Psoas muscle (tissue), 8 donors: ENCODE data around the gene TAX1BP3. TPM values are rescaled to one million over a fixed set of nuclear protein-coding genes. Genes with fewer than 3 reads are reported as not detected.
A peak's percentile ranks its signal among the peaks of the same experiment; 100 is the strongest.

Experiments used
- ATAC-seq, 4 donors: fragments of 200-7000 bp; cut with Tn5 transposase; one replicate each; pipeline ENCODE4 v1.9.1; 2020; ENCODE audit warnings: moderate library complexity in 3 of 4, mild to moderate bottlenecking in 2 of 4
- DNase-seq, 2 donors: peaks; one replicate each; pipeline ENCODE4 v3.0.0-alpha.2; 2020
- H3K27ac ChIP-seq: fragments of 200-600 bp; one replicate; pipeline ENCODE4 v1.8.0; 2022
- H3K27me3 ChIP-seq, 3 donors: fragments of 200-600 bp in 1 of 3; one replicate each; pipeline versions ENCODE4 v1.6.1 to v1.8.0; 2013 to 2022; ENCODE audit warnings: low read length in 2 of 3, mild to moderate bottlenecking in 2 of 3, moderate library complexity in 1 of 3; ENCODE audit not compliant: insufficient read depth in 3 of 3
- H3K36me3 ChIP-seq, 2 donors: fragments of 200-600 bp in 1 of 2; one replicate each; pipeline versions ENCODE4 v1.6.1 to v1.8.0; 2013 to 2022; ENCODE audit warnings: low read depth in 1 of 2, mild to moderate bottlenecking in 1 of 2, moderate library complexity in 1 of 2; ENCODE audit not compliant: insufficient read depth in 1 of 2
- H3K4me1 ChIP-seq: fragments of 200-600 bp; one replicate; pipeline ENCODE4 v1.8.0; 2022
- H3K4me3 ChIP-seq: fragments of 200-600 bp; one replicate; pipeline ENCODE4 v1.8.0; 2022; ENCODE audit warnings: mild to moderate bottlenecking
- H3K9me3 ChIP-seq: fragments of 200-600 bp; one replicate; pipeline ENCODE4 v1.8.0; 2022
- WGBS, 3 donors: extraction: QIAGEN DNeasy Blood & Tissue Kit; methylation state at CpG; one replicate each; pipeline versions ENCODE4 v1.1.6 to v1.1.7; 2013; 5-methylcytosine and 5-hydroxymethylcytosine counted together
- intact Hi-C, 2 donors: fragments of 100-400 bp; cut with DNase I; formaldehyde crosslinking; loops; one replicate each; pipeline versions ENCODE4 v1.11.0 to v1.14.2; 2022
- polyA plus RNA-seq, 3 donors: library from polyadenylated mRNA; stranded (reverse); fragments of 200-250 nt; gene quantifications; one replicate each; pipeline ENCODE4 v1.2.3, GENCODE V29; 2013
- total RNA-seq, 4 donors: library from RNA; stranded (reverse); fragmentation: NEBNext Ultra II Directional in 2 of 4; extraction: Animal tissue kit (Norgen Biotek cat#: 25700) in 2 of 4; gene quantifications; one replicate each; pipeline versions ENCODE4 v1.2.1 to v1.2.4, GENCODE V29; 2021 to 2023
- TF ChIP-seq, protein P1 (sequence below): fragments of 200-600 bp; IDR thresholded peaks from one replicate; pipeline ENCODE4 v1.8.0; 2022; ENCODE audit warnings: antibody characterized with exemption
- donor health status: healthy with polysubstance abuse.
- donor health status: DM: no; HTN: no; CAD: no; lungs with moderate emphysema.
- donor health status: Bipolar disorder and iron deficiency.
- donor health status: healthy.
- donor health status: DM: yes; HTN: yes; CAD: no.
- donor health status: DM: no; HTN: no; CAD: no.
- donor health status: DM: no; HTN: no; CAD: no.
- donor health status: DM: yes; HTN: yes; CAD: no.

Gene TAX1BP3
- total and polyA plus RNA-seq, 7 donors: 20.4 to 75.7 (median 23.9) TPM

DNA sequence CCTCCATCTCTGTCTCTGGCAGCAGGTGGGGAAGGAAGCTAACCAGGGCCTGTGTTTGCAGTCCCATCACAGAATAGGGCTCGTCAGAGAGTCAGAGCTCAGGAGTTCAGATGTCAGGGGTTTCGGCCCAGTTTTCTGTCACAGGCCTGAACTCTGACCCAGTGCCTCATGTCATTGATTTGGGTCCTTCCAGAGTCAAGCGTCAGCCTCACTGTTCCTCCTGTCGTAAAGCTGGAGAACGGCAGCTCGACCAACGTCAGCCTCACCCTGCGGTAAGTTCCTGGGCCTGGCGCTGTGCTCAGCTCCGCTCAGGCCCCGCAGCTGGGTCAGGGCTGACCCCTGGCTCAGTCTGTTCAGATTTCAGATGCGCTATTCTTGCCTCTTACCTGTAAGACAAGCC, 21.1 kb downstream of the TAX1BP3 start:
- TF ChIP-seq, protein P1, sequence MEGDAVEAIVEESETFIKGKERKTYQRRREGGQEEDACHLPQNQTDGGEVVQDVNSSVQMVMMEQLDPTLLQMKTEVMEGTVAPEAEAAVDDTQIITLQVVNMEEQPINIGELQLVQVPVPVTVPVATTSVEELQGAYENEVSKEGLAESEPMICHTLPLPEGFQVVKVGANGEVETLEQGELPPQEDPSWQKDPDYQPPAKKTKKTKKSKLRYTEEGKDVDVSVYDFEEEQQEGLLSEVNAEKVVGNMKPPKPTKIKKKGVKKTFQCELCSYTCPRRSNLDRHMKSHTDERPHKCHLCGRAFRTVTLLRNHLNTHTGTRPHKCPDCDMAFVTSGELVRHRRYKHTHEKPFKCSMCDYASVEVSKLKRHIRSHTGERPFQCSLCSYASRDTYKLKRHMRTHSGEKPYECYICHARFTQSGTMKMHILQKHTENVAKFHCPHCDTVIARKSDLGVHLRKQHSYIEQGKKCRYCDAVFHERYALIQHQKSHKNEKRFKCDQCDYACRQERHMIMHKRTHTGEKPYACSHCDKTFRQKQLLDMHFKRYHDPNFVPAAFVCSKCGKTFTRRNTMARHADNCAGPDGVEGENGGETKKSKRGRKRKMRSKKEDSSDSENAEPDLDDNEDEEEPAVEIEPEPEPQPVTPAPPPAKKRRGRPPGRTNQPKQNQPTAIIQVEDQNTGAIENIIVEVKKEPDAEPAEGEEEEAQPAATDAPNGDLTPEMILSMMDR: no peak
- intact Hi-C loops: no loop called here
- no peaks in the 10 kb centered on the region for H3K9me3 ChIP-seq
- H3K4me1 ChIP-seq: no peaks in the 10 kb centered on the region
- H3K27ac ChIP-seq: no peak overlapping the region
- no peak overlapping the region for H3K4me3 ChIP-seq
- DNase-seq (no peak), ATAC-seq (peak in 2 of 4 donors; percentile 10)
- 80 to 88% (median 81%) methylated on average over 12 of the region's 12 CpGs for WGBS, 3 donors
- peaks cover 0 to 83% of the 10 kb centered on the region in 2 donors for H3K36me3 ChIP-seq
- H3K27me3 ChIP-seq: no peaks in the 10 kb centered on the region

DNA sequence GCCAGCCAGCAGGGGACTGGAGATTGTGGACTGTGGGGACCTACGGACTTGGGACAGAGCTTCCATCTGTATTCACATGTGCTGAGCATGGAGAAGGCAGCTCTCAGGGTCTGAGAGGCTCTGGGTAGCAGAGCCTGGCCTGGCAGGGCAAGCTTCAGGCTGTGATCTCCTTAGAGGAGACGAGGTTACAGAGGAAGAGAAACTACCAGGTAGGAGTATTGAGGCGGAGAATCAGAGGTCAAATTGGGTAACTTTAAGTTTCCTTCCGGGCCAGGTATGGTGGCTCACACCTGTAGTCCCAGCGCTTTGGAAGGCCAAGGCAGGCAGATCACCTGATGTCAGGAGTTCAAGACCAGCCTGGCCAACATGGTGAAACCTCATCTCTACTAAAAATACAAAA, 23.1 kb downstream of the TAX1BP3 start:
- 58 to 87% (median 83%) methylated on average over 5 of the region's 5 CpGs for WGBS, 3 donors

DNA sequence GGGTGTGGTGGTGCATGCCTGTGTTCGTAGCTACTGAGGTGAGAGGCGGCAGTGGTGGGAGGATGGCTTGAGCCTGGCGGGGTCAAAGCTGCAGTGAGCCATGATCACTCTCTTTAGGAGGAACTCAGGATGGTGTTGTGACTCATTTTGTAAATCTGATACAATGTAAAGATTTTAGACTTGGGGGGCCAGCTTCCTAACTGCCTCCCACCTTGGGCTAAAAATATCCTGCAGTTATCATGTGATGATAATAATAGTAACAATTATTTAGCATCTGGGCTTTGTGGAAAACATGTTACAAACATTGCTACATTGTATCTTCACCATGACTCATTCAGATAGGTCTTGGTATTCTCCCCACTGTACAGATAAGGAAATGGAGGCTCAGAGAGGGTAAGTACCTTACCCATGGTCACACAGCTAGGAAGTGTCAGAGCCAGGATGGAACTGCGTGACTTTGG, 24.5 kb downstream of the TAX1BP3 start:
- intact Hi-C loops: no loop called here
- peaks cover 0 to 55% of the 10 kb centered on the region in 2 donors for H3K36me3 ChIP-seq
- no peak for DNase-seq
- peaks cover 16% of the 10 kb centered on the region for H3K4me1 ChIP-seq
- no peak overlapping the region for H3K4me3 ChIP-seq
- no peak overlapping the region for H3K27ac ChIP-seq
- 93 to 97% (median 95%) methylated on average over 4 of the region's 4 CpGs for WGBS, 3 donors
- H3K9me3 ChIP-seq: no peaks in the 10 kb centered on the region
- TF ChIP-seq, protein P1: no peak
- ATAC-seq: no peak
- H3K27me3 ChIP-seq: no peaks in the 10 kb centered on the region

More for the DNA sequence above, 23.1 kb downstream of the TAX1BP3 start:
- Histone ChIP-seq H3K27ac (no peak overlapping the region), H3K4me1 (peaks cover 8% of the 10 kb centered on the region), H3K27me3 (no peaks in the 10 kb centered on the region), H3K4me3 (no peak overlapping the region), H3K36me3 (peaks cover 0 to 65% of the 10 kb centered on the region in 2 donors), H3K9me3 (no peaks in the 10 kb centered on the region)
- TF ChIP-seq, protein P1: no peak
- no peak for ATAC-seq
- intact Hi-C loops: no loop called here
- no peak for DNase-seq

DNA sequence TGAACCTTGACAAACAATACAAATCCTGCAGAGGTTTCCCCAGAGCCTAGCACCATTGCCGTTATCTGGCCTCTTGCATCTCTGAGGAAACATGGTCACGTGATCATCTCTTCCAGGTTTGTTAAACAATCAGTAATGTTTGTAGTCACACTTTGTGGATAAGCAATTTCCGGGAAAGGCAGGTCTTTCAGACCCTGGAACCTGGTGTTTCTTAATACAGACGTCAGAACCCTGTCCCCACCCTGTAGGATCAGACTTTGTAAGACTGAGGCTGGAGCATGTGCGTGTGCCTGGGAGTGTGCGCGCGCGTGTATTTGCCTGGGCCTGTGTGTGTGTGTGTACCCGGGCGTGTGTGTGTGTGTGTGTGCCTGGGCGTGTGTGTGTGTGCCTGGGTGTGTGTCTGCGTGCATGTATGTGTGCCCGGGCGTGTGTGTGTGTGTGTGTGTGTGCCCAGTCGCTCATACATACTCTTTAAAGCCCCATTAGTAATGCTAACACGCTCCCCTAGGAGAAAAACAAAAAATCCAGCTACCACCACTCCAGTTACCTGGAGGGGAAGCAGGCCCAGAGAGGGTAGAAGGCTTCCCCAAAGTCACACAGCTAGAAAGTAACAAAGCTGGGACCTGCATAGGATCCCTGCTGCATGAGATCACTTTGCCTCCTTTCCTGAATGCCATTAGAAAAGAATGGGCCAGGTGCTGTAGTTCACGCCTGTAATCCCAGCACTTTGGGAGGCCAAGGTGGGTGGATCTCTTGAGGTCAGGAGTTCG, 26.5 kb downstream of the TAX1BP3 start:
- peaks cover 0 to 49% of the 10 kb centered on the region in 2 donors for H3K36me3 ChIP-seq

More for the DNA sequence above, 26.5 kb downstream of the TAX1BP3 start:
- TF ChIP-seq, protein P1: no peak
- H3K27ac ChIP-seq: no peak overlapping the region
- H3K27me3 ChIP-seq: no peaks in the 10 kb centered on the region
- 79 to 84% (median 82%) methylated on average over 19 of the region's 19 CpGs for WGBS, 3 donors
- H3K9me3 ChIP-seq: no peaks in the 10 kb centered on the region
- peaks cover 23% of the 10 kb centered on the region for H3K4me1 ChIP-seq
- intact Hi-C loops: no loop called here
- DNase-seq: no peak
- H3K4me3 ChIP-seq: no peak overlapping the region
- no peak for ATAC-seq
